Measurements from ENCODE around the gene SLC2A9. TPM values are rescaled to one million over a fixed set of nuclear protein-coding genes. Genes with fewer than 3 reads are reported as not detected.
"Not testable (repeated sequence)": the region's sequence is repeated elsewhere in the genome, so short reads cannot be mapped to it uniquely, and the experiment has no call there.

Gene SLC2A9
- total RNA-seq, 2 donors from 2014 or later = 1.6 to 8.6 TPM

- H3K4me3 ChIP-seq = no peak overlapping the region
- H3K27ac ChIP-seq = no peak overlapping the region
- 55 to 57% methylated on average over 1 to 5 of the region's 5 CpGs for WGBS, 2 donors
- no peak for ATAC-seq
- H3K4me1 ChIP-seq = no peaks in the 10 kb centered on the region
- DNase-seq = no peak
- H3K36me3 ChIP-seq (replicated peaks in 1 of 2; ENCODE audit: insufficient read depth in 1 of 2, low read depth in 2 of 2) = no peaks in the 10 kb centered on the region
- no peaks in the 10 kb centered on the region for H3K9me3 ChIP-seq
- H3K27me3 ChIP-seq = no peaks in the 10 kb centered on the region
- intact Hi-C loops (cut with DNase I) = no loop called here
- TF ChIP-seq POLR2A (IDR thresholded peaks at IDR 0.05) = no peak
- no peak for TF ChIP-seq CTCF (IDR thresholded peaks at IDR 0.05)
Measured at GRCh38 chr4:9808077-9808476, 213.2 kb downstream of the SLC2A9 start.

GRCh38 chr4:9804918-9805317 lies 216.4 kb downstream of the SLC2A9 start:
- ATAC-seq (no peak), DNase-seq (no peak)
- no peaks in the 10 kb centered on the region for H3K36me3 ChIP-seq (replicated peaks in 1 of 2; ENCODE audit: insufficient read depth in 1 of 2, low read depth in 2 of 2)
- WGBS, 2 donors = 79 to 91% methylated on average over 5 of the region's 5 CpGs
- H3K4me3 ChIP-seq = no peak overlapping the region
- H3K27me3 ChIP-seq = no peaks in the 10 kb centered on the region
- H3K4me1 ChIP-seq = no peaks in the 10 kb centered on the region
- no peaks in the 10 kb centered on the region for H3K9me3 ChIP-seq
- H3K27ac ChIP-seq = no peak overlapping the region
- intact Hi-C loops (cut with DNase I) = no loop called here
- TF ChIP-seq CTCF (IDR thresholded peaks at IDR 0.05) (no peak), POLR2A (IDR thresholded peaks at IDR 0.05) (no peak)

GRCh38 chr4:9800848-9801247 lies 220.4 kb downstream of the SLC2A9 start:
- Histone ChIP-seq H3K4me3 (no peak overlapping the region), H3K27ac (no peak overlapping the region), H3K36me3 (replicated peaks in 1 of 2; ENCODE audit: insufficient read depth in 1 of 2, low read depth in 2 of 2) (no peaks in the 10 kb centered on the region), H3K4me1 (no peaks in the 10 kb centered on the region), H3K9me3 (no peaks in the 10 kb centered on the region), H3K27me3 (no peaks in the 10 kb centered on the region)
- intact Hi-C loops (cut with DNase I) = no loop called here
- DNase-seq (no peak), ATAC-seq (no peak)
- TF ChIP-seq POLR2A (IDR thresholded peaks at IDR 0.05) (no peak), CTCF (IDR thresholded peaks at IDR 0.05) (no peak)
- 42 to 66% methylated on average over 4 of the region's 4 CpGs for WGBS, 2 donors

- H3K4me1 ChIP-seq; H3K27ac ChIP-seq; H3K36me3 ChIP-seq (replicated peaks in 1 of 2; ENCODE audit: insufficient read depth in 1 of 2, low read depth in 2 of 2); H3K4me3 ChIP-seq; H3K27me3 ChIP-seq; intact Hi-C loops (cut with DNase I); H3K9me3 ChIP-seq; DNase-seq; ATAC-seq: not testable (repeated sequence)
- WGBS, 2 donors = 39 to 42% methylated on average over 2 of the region's 2 CpGs
Measured at GRCh38 chr4:9796641-9797040, 224.7 kb downstream of the SLC2A9 start.

- DNase-seq (no peak), ATAC-seq (no peak)
- no peak overlapping the region for H3K27ac ChIP-seq
- 62 to 71% methylated on average over 3 of the region's 3 CpGs for WGBS, 2 donors
- no peak overlapping the region for H3K4me3 ChIP-seq
- H3K27me3 ChIP-seq = no peaks in the 10 kb centered on the region
- H3K9me3 ChIP-seq = no peaks in the 10 kb centered on the region
- TF ChIP-seq CTCF (IDR thresholded peaks at IDR 0.05) = no peak
- TF ChIP-seq POLR2A (IDR thresholded peaks at IDR 0.05) = no peak
- no peaks in the 10 kb centered on the region for H3K4me1 ChIP-seq
- H3K36me3 ChIP-seq (replicated peaks in 1 of 2; ENCODE audit: insufficient read depth in 1 of 2, low read depth in 2 of 2) = no peaks in the 10 kb centered on the region
- intact Hi-C loops (cut with DNase I) = no loop called here
Measured at GRCh38 chr4:9792381-9792780, 228.9 kb downstream of the SLC2A9 start.

- DNase-seq; H3K36me3 ChIP-seq (replicated peaks in 1 of 2; ENCODE audit: insufficient read depth in 1 of 2, low read depth in 2 of 2); H3K4me1 ChIP-seq; ATAC-seq; intact Hi-C loops (cut with DNase I); H3K27me3 ChIP-seq; H3K4me3 ChIP-seq; H3K27ac ChIP-seq; H3K9me3 ChIP-seq: not testable (repeated sequence)
- WGBS, 2 donors = 65 to 75% methylated on average over 4 to 5 of the region's 5 CpGs
Measured at GRCh38 chr4:9785891-9786290, 235.4 kb downstream of the SLC2A9 start.
